Caki2 (cell line): Measurements from ENCODE around the gene NPAS3. TPM values are rescaled to one million over a fixed set of nuclear protein-coding genes. Genes with fewer than 3 reads are reported as not detected.
A peak's percentile ranks its signal among the peaks of the same experiment; 100 is the strongest.

ENCODE experiments used
- DNase-seq: peaks from one replicate; pipeline ENCODE4 v3.0.0-alpha.2; 2015; ENCODE audit warnings: low read depth
- in situ Hi-C: cut with HindIII; loops from 2 replicates; pipeline ENCODE4 v1.10.0; 2016; ENCODE audit warnings: low sequenced_read_pairs, low pct_unique_long_range_greater_than_20kb, mixed read lengths
- total RNA-seq: library from RNA; depleted of rRNA; stranded (reverse); fragments of >200 nt; shearing (Covaris generic); gene quantifications from 2 replicates; pipeline ENCODE4 v1.2.3, GENCODE V29; 2014; ENCODE audit warnings: low replicate concordance

The NPAS3 gene
- total RNA-seq, 1 experiment from 2014 or later: 8.1 TPM

DNA sequence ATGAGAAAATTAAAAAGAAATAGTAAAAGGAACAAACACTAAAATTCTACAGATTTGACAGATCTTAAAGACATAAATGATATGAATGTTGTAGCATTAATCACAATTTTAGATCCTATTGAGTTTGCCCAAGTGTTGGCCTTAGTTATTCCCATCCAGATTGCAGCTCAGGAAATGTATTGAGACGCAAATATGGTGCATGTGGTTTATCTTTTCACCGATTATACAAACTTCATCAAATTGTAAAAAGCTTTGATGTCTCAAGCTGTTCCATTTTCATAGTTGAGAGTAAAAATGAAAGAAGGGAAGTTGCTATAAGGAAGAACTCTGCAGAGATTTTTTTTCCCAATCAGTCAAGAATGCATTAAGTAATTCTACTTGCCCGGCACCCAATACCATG lies 683.8 kb downstream of the NPAS3 start:
- DNase-seq: no peak
- in situ Hi-C loops: no loop called here

DNA sequence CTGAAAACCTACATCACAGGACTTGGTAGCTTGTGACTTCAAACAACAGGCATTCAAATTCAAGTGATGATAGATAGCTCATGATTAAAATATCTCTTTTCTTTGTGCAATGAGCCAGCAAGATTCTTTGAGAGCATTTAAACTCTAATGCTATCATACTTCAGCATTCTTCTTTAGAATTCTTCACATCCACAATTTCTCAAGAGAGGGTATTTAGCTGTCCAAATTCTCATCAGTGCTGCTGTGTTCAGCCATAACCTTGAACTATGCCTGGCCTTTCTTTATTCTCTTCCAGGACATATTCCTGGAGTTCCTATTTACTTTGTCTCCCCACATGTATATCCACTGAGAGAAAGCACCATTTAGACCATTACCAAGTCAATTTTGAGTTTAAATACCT lies 691.1 kb downstream of the NPAS3 start:
- in situ Hi-C loops: no loop called here

DNA sequence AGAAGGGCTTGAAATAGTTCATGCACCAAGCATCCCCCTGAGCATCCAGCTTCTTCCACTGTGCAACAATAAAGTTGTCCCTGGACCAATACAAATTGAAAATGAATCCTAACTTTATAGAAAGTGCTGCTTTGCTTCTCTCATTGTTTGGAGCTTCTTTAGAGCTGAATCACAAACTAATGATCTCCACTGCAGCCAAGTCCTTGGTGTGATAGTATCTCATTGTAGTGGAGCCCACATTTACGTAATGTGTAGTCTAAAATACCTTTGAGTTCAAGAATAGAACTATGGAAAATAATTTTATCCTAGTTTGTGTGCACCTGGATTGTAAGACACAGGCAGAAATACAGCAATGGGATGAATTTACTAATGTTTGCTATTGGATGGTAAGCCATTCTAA lies 692.3 kb downstream of the NPAS3 start:
- in situ Hi-C loops: no loop called here
- DNase-seq: no peak

More for the DNA sequence above, 691.1 kb downstream of the NPAS3 start:
- DNase-seq: no peak

DNA sequence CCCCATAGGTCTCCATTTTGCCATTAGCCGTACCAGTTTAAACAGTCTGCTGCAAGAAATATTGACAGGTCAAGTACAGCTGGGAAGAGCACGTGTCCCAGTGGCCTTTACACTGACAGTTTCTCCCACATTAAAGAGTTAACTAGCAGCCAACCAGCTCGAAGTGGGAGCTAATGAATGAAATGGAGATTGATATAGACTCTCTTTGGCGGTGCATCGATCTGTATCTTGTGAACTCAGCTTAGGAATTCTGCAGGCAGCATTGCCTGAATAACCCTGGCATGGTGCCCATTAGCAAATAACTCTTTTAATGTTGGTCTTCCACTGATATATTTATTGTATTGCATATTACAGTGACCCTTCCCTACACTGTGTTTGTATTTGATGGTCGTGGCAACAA lies 692.8 kb downstream of the NPAS3 start:
- DNase-seq: no peak
- in situ Hi-C loops: no loop called here

DNA sequence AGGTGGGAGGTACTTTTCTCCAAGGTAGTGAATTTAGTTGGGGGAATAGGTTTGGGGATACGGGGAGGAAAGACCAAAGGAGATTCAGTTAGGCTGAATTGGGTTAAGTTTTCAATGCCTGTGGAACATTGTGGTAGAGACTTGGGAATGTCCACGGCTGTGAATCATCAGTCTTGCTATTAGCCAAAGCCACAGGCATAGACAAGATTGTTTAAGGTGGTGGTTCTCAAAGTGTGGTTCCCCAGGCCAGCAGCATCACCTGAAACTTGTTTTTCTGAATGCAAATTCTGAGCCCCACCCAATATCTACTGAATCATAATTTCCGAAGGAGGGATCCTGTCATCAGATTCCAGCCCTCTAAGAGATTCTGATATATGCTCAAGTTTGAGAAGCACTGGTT lies 696.0 kb downstream of the NPAS3 start:
- DNase-seq: no peak
- in situ Hi-C loops: no loop called here

DNA sequence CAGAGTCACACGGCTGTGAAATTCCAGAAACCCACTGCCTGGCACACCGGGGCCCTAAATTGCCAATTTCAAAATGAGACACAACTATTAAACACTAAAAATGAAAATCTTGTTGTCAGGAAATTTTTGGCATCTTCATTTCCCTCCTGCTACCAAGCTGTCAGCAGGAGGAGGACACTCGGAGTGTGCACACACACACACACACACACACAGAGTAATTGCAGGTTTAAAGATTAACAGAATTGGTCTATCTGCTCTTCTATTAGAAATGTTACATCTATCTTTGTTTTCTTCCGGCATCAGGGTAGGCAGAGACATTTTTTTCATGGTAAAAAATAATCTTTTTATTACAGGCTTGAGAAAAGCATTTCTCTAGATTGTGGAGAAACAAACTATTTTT lies 698.0 kb downstream of the NPAS3 start:
- no peak for DNase-seq
- in situ Hi-C loops: no loop called here

DNA sequence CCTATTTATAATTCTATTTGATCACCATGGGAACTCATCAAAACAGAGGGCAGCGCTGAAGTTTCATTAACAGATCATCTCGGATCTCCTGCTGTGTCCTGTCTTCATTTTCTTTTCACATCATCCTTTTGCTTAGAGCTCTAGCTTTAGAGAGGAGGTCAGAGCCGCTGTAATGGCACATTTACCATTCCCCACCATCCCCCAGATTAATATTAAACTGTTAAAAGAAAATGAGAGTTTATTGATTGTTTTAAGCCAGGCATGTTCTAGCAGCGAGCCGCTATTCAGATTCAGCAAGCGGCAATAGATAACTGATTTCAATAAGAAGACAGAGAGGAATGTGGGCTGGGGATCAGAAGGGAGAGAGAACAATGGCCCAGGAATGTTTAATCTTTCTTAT lies 703.4 kb downstream of the NPAS3 start:
- in situ Hi-C loops: no loop called here
- DNase-seq: no peak

DNA sequence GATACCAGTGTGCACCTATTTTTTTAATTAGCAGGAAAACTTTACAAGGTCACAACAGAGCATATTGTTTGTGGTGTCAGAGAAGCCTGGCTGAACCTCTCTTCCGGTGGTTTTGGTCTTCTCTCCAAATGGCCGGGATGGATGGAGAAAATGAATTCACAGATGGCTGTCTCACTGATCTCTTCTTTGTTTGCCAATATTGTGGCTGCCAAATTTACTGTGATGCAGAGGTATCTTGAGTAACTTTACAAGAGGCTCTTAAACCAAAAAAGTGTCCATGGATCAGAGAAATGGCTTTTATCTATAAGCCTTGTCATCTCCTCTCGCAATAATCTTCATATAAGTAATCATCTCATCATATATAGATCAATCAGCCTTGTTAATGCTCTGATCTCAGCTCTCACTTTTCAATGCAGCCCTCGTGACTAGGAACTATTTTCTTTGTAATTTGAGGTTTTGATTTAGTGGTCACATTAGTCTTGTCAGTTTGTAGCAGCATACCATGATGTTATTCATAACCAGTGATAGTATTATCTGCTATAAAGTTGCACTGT lies 704.1 kb downstream of the NPAS3 start:
- in situ Hi-C loops: no loop called here
- no peak for DNase-seq

DNA sequence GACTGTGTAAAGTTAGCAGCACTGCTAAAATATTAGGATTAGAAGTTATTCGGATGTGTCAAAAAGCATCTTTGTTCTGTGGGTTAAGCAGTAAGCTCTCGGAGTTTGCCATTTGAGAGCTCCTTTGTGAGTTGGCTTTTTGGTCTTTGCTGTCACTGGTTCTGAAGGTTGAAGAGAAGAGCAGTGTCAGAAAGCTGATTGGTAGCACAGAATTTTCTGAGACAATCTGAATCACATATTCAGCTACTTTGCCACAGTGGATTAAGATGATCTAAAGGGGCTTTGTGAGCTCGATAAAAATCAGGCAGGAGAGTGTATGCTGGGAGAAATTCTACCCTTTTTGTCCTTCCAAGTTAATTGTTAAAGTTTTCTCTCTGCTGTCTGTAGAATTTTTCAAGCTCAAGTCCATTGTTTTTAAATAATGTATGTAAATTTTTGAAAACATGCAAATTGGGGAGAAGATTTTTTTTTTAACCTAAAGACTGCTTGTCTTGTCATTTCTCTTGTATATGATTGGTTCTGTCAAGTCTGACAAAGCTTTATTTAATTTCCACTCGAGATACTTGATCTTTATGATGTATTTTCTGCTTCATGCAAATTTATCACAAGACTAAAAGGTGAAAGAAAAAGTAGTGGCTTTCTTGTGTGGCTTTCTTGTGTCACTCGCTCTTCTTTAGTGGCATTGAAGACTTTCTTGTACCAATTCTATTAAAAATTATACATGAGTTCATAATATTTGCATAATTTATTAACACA lies 704.9 kb downstream of the NPAS3 start:
- DNase-seq: no peak
- in situ Hi-C loops: no loop called here

DNA sequence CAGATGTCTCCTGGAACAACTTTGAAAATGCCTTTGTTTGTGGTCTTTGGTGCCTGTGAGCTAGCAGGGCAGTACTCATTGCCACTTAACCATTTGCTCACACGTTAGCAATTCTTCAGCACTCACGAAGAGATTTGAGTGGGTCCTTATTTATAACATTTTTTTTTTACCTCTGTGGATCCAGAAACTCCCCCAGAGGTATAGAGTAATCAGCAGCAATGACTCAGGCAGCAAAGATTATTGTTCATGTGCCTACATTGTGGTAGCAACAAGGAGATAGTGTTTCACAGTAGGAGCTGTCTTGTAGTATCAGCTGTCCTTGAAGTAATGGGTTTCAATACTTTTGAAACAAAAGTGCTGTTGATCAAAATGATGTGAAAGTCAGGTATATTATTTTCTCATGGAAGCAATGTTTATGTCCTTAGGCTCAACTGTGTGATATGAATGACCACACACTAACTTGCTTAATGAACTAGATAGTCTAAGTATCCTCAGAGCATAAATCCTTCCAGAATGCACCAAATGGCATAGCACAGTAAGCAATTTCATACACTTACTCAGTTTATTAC lies 708.1 kb downstream of the NPAS3 start:
- in situ Hi-C loops: no loop called here
- DNase-seq: peak; percentile 23

DNA sequence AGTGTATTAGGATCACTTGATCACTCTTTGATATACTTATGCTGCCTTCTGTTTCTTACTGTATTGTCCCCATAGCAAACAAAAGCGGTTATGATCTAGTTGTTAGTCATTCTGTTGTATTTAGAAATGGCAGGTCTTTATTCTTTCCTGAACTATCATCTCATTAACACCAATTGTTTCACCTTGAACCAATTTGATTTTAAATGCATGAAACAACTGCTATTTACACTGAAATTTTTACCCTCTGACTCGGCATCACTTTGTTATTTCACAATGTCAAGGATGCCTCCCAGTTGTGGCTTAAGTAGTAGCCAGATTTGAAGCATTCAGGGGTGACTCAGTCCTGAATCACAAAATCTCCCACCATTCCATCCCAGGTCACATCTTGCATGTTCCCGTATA lies 708.7 kb downstream of the NPAS3 start:
- DNase-seq: peak; percentile 70

DNA sequence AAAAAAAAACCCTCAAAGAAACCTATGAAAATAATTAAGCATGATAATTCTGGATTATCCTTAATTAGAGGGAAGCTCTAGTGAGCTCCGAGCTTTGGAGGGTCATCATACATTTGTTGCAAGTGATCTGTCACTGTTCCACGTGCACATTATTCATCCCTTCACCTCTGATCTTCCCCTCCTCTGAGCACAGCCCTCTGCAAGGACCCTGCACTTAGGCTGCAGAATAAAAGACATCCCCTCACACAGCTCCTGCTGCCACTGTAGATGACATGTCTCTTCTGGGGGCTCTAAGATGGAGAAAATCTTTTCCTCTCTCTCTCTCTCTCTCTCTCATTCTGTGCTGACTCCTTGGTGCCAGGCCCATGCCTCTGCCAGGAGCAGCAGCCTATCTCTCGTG lies 711.8 kb downstream of the NPAS3 start:
- in situ Hi-C loops: no loop called here
- DNase-seq: no peak

More for the DNA sequence above, 708.7 kb downstream of the NPAS3 start:
- in situ Hi-C loops: no loop called here

DNA sequence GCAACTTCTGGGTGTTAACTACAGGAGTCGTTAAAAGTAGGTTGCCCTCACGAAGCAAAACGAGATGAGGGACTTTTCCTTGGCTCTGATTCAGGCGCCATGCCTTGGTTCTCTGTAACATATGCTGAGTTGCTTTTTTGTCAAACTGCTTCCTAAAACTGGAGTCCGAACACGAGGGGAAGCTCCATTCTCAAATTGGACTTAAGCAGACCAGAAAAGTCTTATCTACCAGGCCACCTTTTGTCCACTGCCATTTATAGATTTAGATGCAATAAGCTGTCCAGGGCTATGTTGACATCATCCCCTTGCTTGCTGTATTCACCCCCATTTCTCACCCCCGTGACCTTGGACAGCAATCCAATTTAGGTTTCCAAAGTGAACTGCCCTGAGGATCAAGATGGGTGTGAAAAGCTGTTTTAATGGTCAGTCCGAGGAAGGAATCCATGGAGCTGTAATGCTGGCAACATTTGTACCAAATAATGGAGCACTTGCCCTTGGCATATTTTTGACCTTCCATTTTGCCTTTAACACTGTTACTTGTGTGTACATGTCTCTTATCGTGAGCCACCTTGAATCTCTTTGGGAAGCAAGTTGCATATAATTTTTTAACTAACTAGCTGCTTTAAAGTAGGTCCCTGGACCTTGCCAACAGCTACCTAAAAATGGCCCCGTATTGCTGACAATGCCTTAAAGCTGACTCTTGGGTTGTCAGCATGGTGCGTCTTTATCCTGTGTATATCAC lies 714.1 kb downstream of the NPAS3 start:
- no peak for DNase-seq
- in situ Hi-C loops: no loop called here

DNA sequence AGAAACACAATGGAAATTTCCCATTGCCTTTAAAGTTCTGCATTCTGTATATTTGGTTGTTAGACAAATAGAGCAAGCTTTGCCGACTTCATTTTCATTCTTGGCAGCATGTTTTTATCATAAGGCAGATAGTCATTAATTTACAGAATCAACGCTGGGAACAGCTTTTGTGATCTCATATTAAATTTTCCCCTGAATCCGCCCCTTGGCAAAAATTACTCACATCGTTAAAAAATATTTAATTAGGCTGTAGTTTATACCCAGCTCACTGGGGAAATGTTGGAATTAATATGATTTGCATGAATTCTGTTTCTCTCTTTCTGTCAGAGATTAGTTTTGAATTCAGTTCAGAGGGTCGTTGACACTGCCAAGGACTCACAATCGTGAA lies 714.6 kb downstream of the NPAS3 start:
- in situ Hi-C loops: no loop called here
- DNase-seq: no peak

DNA sequence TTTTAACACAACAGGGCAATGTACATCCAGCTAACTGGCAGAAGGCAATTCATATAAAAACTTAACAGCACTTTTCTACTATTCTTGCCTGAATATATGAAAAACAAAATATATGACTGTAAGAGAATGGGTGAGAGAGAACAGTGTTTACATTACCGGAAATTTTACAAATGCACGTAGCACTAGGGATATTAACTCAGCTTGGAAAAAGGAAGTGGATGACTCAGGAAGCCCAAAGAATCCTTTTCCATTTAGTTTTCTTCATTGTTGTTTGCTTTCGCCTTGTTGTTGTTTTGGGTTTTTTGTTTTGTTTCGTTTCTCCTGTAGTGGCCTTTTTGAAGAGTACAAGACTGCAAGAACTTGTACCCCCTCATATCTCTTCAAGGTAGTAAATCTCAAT lies 716.7 kb downstream of the NPAS3 start:
- DNase-seq: no peak
- in situ Hi-C loops: no loop called here

DNA sequence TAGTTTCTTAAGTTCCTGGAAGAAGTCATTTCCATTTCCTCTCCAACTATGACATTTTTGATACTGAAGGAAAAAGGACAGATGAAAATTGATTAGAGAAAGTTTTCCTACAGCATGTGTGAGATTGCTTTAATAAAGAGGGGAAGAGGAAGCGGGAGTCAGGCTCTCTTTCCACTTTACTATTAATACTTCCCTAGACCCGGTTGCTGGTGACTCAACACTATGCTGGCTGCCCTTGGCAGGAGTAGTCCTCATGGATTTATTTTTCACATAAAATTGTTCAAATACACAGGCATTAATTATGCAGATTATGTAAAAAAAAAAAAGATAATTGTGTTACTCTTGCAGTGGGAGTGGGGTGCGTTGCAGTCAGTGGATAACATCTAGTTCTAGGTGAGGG lies 718.8 kb downstream of the NPAS3 start:
- DNase-seq: no peak
- in situ Hi-C loops: no loop called here

DNA sequence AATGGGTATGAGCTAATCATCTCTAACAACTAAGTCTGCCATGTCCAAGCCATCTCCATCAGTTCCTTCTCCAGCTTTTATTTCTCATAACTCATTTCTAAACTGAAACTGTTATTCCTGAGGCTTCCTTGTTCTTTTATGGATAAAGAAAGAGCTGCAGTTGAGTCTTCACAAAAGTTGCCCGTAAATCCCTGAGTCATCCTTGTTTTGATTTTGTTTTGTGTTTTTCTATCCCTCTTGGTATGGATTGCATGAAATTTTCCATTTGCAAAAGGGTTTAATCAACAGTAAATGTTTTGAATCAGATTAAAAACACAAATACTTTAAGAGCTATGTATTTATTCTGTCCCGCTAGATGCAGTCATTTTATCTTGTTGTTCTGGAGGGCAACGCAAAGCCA lies 721.6 kb downstream of the NPAS3 start:
- in situ Hi-C loops: no loop called here
- no peak for DNase-seq

DNA sequence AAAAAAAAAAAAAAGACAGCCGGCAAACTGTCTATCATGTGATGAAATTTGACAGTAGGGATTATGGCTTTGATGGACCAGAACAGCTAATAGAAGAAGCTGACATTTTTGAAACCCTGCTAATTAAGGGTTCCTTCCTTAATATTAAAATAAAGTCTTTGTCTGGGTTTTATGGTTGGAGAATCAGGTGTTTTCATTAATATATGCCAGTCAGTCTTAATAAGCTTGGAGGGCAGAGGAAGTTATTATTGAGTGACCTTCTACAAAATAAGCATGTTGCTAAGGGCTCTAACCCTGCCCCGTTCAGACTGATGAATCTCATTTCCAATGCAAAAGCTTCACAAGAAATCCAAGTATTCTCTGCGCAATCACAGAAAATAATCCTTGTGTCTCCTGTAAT lies 722.4 kb downstream of the NPAS3 start:
- in situ Hi-C loops: no loop called here
- no peak for DNase-seq

DNA sequence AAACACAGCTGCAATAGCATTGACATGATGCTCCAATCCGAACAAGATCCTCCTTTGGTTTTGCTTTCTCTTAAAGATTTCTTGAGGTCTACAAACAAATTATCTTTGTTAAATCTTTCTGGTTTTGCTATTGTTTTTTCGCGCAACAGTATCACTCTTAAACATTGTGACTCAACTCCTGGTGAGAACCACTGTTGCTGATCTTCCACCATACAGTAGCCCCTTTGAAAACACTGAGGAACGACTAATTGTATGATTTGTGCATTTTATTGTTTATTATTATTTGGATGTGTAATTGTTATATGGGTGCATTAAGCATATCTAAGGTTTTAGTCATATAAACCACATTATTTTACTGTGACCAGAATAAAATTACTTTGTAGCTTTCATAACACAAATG lies 729.4 kb downstream of the NPAS3 start:
- in situ Hi-C loops: no loop called here

More for the DNA sequence above, 729.4 kb downstream of the NPAS3 start:
- no peak for DNase-seq
